Psoas muscle (tissue), 8 donors: ENCODE results near the gene CRYBA2. TPM values are rescaled to one million over a fixed set of nuclear protein-coding genes. Genes with fewer than 3 reads are reported as not detected.

Experiments used
- ATAC-seq, 4 donors: fragments of 200-7000 bp; cut with Tn5 transposase; one replicate each; pipeline ENCODE4 v1.9.1; 2020; ENCODE audit warnings: moderate library complexity in 3 of 4, mild to moderate bottlenecking in 2 of 4
- DNase-seq, 2 donors: peaks; one replicate each; pipeline ENCODE4 v3.0.0-alpha.2; 2020
- H3K27ac ChIP-seq: fragments of 200-600 bp; one replicate; pipeline ENCODE4 v1.8.0; 2022
- H3K27me3 ChIP-seq, 3 donors: fragments of 200-600 bp in 1 of 3; one replicate each; pipeline versions ENCODE4 v1.6.1 to v1.8.0; 2013 to 2022; ENCODE audit warnings: low read length in 2 of 3, mild to moderate bottlenecking in 2 of 3, moderate library complexity in 1 of 3; ENCODE audit not compliant: insufficient read depth in 3 of 3
- H3K36me3 ChIP-seq, 2 donors: fragments of 200-600 bp in 1 of 2; one replicate each; pipeline versions ENCODE4 v1.6.1 to v1.8.0; 2013 to 2022; ENCODE audit warnings: low read depth in 1 of 2, mild to moderate bottlenecking in 1 of 2, moderate library complexity in 1 of 2; ENCODE audit not compliant: insufficient read depth in 1 of 2
- H3K4me1 ChIP-seq: fragments of 200-600 bp; one replicate; pipeline ENCODE4 v1.8.0; 2022
- H3K4me3 ChIP-seq: fragments of 200-600 bp; one replicate; pipeline ENCODE4 v1.8.0; 2022; ENCODE audit warnings: mild to moderate bottlenecking
- H3K9me3 ChIP-seq: fragments of 200-600 bp; one replicate; pipeline ENCODE4 v1.8.0; 2022
- WGBS, 3 donors: extraction: QIAGEN DNeasy Blood & Tissue Kit; methylation state at CpG; one replicate each; pipeline versions ENCODE4 v1.1.6 to v1.1.7; 2013; 5-methylcytosine and 5-hydroxymethylcytosine counted together
- intact Hi-C, 2 donors: fragments of 100-400 bp; cut with DNase I; formaldehyde crosslinking; loops; one replicate each; pipeline versions ENCODE4 v1.11.0 to v1.14.2; 2022
- polyA plus RNA-seq, 3 donors: library from polyadenylated mRNA; stranded (reverse); fragments of 200-250 nt; gene quantifications; one replicate each; pipeline ENCODE4 v1.2.3, GENCODE V29; 2013
- total RNA-seq, 4 donors: library from RNA; stranded (reverse); fragmentation: NEBNext Ultra II Directional in 2 of 4; extraction: Animal tissue kit (Norgen Biotek cat#: 25700) in 2 of 4; gene quantifications; one replicate each; pipeline versions ENCODE4 v1.2.1 to v1.2.4, GENCODE V29; 2021 to 2023
- TF ChIP-seq, protein P1 (sequence below): fragments of 200-600 bp; IDR thresholded peaks from one replicate; pipeline ENCODE4 v1.8.0; 2022; ENCODE audit warnings: antibody characterized with exemption
- donor health status: healthy with polysubstance abuse.
- donor health status: DM: no; HTN: no; CAD: no; lungs with moderate emphysema.
- donor health status: Bipolar disorder and iron deficiency.
- donor health status: healthy.
- donor health status: DM: yes; HTN: yes; CAD: no.
- donor health status: DM: no; HTN: no; CAD: no.
- donor health status: DM: no; HTN: no; CAD: no.
- donor health status: DM: yes; HTN: yes; CAD: no.

The CRYBA2 gene
- total and polyA plus RNA-seq, 7 donors = 0.08 TPM; not detected in 6

DNA sequence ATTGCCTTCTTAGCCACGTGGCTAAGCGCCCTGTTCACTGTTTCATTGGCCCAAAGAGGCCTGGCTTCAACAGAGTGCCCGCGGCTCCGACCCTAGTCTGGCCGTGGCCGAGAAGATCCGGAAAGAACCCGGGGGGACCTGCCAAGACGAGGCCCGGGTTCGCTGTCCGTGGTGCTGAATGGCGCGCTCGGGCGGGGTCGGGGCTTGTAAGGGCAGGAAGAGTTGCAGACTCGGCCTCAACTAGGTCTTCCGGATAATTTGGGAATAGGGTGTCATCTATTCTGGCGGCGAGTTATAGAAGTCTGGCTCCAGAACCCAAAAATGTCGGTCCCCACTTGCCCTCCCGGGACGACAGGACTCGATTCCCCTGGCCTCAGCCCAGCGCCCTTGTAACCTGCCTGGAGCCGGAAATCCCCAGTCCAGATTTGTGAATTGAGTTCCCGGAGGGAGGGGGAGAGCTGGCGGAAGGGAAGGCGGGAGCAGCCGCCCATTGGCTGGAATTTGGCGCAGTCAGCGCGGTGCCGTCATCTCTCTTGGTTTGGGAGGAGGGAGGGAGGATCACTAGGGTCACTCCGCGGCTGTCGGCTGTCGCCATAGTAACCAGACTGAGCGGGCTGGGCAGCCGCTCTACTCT is 30.2 kb downstream of the CRYBA2 start:
- H3K4me1 ChIP-seq = peaks cover 6% of the 10 kb centered on the region
- 1% methylated on average over 41 to 42 of the region's 42 CpGs for WGBS, 3 donors
- peaks cover 0 to 91% (median 42%) of the 10 kb centered on the region in 3 donors for H3K27me3 ChIP-seq
- no peak overlapping the region for H3K27ac ChIP-seq
- H3K9me3 ChIP-seq = no peaks in the 10 kb centered on the region
- ATAC-seq = peak; percentile 37 to 64 (median 44)
- intact Hi-C loops = no loop called here
- H3K4me3 ChIP-seq = no peak overlapping the region
- DNase-seq = peak; percentile 65 to 81
- H3K36me3 ChIP-seq = no peaks in the 10 kb centered on the region
- TF ChIP-seq, protein P1, sequence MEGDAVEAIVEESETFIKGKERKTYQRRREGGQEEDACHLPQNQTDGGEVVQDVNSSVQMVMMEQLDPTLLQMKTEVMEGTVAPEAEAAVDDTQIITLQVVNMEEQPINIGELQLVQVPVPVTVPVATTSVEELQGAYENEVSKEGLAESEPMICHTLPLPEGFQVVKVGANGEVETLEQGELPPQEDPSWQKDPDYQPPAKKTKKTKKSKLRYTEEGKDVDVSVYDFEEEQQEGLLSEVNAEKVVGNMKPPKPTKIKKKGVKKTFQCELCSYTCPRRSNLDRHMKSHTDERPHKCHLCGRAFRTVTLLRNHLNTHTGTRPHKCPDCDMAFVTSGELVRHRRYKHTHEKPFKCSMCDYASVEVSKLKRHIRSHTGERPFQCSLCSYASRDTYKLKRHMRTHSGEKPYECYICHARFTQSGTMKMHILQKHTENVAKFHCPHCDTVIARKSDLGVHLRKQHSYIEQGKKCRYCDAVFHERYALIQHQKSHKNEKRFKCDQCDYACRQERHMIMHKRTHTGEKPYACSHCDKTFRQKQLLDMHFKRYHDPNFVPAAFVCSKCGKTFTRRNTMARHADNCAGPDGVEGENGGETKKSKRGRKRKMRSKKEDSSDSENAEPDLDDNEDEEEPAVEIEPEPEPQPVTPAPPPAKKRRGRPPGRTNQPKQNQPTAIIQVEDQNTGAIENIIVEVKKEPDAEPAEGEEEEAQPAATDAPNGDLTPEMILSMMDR = no peak

DNA sequence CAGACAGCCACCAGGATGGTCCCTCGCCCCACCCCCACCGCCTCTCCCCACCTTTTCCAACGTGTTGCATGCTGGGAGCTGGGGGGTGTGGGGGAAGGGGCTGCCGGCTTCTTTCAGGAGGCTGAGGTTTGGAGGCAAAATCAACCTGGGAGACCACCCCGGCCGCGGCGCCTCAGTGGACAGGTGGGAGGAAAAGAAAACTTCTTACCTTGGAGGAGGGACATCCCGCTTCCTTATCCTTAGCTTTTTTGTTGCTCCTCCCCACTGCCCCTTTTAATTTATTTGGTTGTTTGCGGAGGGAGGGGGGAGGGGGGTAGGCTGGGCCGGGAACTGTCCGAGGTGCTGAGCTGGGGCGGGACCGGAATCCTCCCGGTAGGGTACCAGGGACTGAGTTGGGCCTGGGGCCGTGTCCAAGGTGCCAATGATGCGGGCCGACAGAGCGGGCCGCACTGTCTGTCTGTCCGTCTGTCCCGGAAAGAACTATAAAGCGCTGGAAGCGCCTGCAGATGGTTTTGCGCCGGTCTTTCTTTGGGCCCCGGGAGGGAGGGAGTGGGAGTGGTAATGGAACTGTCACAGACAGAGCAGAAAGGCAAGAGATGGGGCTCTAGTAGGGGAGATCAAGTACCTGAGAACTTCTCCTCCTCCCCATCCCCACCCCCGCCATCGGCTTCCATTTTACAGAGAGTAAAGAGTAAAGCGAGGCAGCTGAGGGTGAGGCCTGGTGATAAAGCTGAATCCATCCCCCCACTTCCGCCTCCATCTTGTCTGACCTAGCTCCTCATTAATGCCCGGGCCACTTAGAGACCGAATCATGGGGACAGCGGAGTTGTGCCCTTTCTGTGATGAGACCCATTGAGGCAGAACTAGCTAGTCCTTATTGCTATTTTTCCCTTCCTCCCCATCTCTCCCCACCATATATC is 31.3 kb downstream of the CRYBA2 start:
- peaks cover 6% of the 10 kb centered on the region for H3K4me1 ChIP-seq
- ATAC-seq (no peak), DNase-seq (no peak)
- no peak overlapping the region for H3K27ac ChIP-seq
- WGBS, 3 donors = 10 to 12% (median 12%) methylated on average over 33 to 34 of the region's 34 CpGs
- TF ChIP-seq, protein P1 = no peak
- H3K4me3 ChIP-seq = no peak overlapping the region
- no peaks in the 10 kb centered on the region for H3K9me3 ChIP-seq
- peaks cover 0 to 98% (median 42%) of the 10 kb centered on the region in 3 donors for H3K27me3 ChIP-seq
- no peaks in the 10 kb centered on the region for H3K36me3 ChIP-seq
- intact Hi-C loops = no loop called here

DNA sequence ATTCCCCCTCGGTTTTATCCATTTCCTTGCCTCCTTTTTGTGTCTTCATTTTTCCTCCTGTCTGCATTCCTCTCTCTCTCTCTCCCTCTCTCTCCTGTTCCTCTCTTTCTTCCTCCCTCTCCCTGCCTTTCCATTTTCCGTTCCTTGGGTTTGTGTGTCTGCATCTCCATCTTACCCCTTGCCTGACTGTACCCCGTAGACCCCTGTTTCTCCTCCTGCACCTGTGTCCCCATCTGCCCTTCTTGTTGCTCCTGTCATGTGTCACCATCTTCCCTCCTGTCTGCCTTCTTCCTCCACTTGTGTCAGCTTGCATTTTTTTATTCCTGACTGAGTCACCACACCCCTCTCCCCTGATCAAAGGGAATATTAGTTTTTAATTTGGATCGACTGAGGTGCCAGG is 32.0 kb downstream of the CRYBA2 start:
- ATAC-seq = no peak
- no peaks in the 10 kb centered on the region for H3K9me3 ChIP-seq
- no peak for DNase-seq
- 5 to 9% (median 5%) methylated on average over 4 of the region's 4 CpGs for WGBS, 3 donors
- H3K27me3 ChIP-seq = peaks cover 0 to 98% (median 44%) of the 10 kb centered on the region in 3 donors
- peaks cover 6% of the 10 kb centered on the region for H3K4me1 ChIP-seq
- TF ChIP-seq, protein P1 = no peak
- no peak overlapping the region for H3K27ac ChIP-seq
- intact Hi-C loops = no loop called here
- no peak overlapping the region for H3K4me3 ChIP-seq
- H3K36me3 ChIP-seq = no peaks in the 10 kb centered on the region

DNA sequence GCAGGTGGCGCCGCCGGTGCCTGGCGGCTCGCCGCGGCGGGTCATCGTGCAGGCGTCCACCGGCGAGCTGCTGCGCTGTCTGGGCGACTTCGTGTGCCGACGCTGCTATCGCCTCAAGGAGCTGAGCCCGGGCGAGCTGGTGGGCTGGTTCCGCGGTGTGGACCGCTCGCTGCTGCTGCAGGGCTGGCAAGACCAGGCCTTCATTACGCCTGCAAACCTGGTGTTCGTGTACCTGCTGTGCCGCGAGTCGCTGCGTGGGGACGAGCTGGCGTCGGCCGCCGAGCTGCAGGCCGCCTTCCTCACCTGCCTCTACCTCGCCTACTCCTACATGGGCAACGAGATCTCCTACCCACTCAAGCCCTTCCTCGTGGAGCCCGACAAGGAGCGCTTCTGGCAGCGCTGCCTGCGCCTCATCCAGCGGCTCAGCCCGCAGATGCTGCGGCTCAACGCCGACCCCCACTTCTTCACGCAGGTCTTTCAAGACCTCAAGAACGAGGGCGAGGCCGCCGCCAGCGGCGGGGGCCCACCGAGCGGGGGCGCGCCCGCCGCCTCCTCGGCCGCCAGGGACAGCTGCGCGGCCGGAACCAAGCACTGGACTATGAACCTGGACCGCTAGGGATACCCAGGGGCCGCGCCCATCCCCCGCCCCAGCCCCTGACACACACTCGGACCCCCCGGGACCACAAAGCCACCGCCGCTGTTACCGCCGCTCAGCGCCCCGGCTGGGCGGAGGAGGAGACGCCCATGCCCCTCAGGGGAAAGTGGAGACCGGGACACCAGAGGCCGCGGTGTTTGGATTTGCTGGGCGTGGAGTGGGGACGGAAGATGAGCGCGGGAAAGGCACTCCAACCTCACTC is 32.7 kb downstream of the CRYBA2 start:
- WGBS, 3 donors = 1 to 2% (median 2%) methylated on average over 73 to 87 of the region's 87 CpGs
- DNase-seq (no peak), ATAC-seq (no peak)
- Histone ChIP-seq H3K9me3 (no peaks in the 10 kb centered on the region), H3K27me3 (peaks cover 0 to 92% (median 44%) of the 10 kb centered on the region in 3 donors), H3K4me3 (no peak overlapping the region), H3K36me3 (no peaks in the 10 kb centered on the region), H3K27ac (no peak overlapping the region), H3K4me1 (peaks cover 6% of the 10 kb centered on the region)
- TF ChIP-seq, protein P1 = no peak
- intact Hi-C loops = no loop called here
